Fibroblast of mammary gland (primary cell): Measurements from ENCODE around the gene OMP.

Experiments
- DNase-seq: peaks from one replicate; pipeline ENCODE4 v3.0.0-alpha.2; 2010; ENCODE audit warnings: low read depth
- H3K4me3 ChIP-seq: 2 replicates; pipeline ENCODE4 v1.5.1; 2011; ENCODE audit warnings: low read depth, mild to moderate bottlenecking, low read length, moderate library complexity; ENCODE audit not compliant: control insufficient read depth
- CTCF ChIP-seq: conservative IDR thresholded peaks from 2 replicates; pipeline ENCODE4 v1.5.1; 2011; ENCODE audit warnings: low read depth, low read length, inconsistent platforms; ENCODE audit not compliant: control insufficient read depth, insufficient read depth

The OMP gene

DNA sequence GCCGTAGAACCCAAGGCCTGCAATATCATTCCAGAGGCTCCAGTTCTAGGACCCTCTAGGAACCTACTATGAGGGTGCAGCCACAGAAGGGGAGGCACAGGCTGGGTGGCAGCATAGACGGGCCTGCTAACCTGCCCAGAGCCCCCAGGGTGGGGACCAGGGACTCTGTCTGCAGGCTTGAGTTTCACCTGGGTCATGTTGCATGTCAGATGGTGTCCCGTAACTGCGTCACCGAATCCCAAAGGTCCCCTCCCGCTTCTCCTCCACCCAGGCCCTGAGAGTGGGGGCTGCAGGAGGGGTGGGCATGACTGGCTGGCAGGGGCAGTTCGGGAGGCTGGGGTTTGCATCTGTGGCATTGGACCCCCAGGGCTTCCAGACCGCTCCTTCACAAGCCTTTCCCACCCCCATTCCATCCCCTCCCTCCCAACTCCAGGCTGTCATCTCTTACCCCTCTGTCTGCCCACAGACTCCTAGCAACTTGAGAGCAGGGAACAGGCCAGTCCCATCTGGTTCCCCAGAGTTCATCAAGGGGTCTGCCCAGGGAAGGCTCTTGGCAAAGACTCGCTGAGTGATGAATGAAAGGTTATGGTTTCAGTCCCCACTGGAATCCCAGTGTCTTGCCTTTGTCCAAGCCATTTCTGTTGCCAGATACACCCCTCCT is 41.7 kb downstream of the OMP start:
- no peak for TF ChIP-seq CTCF
- DNase-seq = no peak
- no peak overlapping the region for H3K4me3 ChIP-seq

DNA sequence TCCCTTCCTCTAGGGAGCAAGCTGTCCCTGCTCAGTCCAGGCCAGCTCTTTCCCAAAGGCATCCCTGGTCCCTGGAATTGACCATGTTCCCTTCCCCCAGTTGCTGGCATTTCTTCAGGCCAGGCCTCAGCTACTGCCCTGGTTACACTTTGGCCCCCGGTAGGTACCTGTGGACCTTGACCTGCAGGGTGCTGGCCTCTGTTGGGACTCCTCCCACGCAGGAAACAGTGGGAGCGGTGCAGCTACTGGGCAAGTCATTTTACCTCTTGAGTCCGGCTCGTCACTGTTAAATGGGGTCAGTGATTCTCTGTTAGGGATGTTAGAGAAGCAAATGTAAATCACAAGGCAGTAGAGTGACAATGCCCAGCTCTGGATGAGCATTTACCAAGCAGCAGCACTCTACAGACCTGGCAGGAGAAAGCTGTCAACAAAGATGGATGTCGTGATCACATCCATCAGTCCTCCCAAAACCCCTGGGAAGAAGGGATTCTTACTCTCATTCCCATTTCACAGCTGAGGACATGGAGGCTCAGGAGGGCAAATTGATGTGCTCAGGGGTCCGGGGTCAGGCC is 42.3 kb downstream of the OMP start:
- no peak overlapping the region for H3K4me3 ChIP-seq
- no peak for TF ChIP-seq CTCF
- no peak for DNase-seq

DNA sequence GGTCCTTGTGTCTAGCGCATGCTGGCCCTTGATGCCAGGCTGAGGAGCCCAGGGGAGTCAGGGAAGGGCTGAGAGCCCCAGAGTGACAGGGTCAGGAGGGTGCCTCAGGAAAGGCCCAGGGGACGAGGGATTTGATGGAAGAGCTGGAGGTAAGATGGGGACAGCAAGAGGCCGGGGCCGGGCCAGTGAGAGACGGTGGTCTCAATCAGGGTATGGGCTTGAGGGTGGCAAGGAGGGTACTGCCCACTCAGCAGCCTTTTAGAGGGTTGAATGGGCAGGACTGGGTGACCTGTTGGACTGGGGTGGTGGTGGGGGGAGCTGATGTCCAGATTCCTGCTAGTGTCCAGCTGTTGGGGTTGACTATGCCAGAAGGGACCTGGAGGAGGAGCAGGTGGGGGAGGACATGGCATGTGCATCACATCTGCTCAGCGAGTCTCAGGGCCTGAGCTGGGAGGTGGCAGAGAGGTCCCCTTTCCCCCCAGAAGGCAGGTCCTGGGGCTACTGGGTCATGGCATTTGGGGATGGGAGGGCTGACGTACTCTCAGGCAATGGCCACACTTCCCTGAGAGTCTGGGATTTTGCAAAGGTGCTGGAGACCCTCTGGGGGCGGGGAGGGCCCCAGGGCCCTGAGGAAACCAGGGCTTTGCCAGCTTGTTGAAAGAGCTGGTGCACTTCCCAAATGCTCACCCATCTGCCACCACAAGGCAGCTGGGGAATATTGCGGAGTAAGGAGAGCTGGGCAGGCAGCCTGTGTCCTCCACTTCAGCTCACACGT is 43.8 kb downstream of the OMP start:
- H3K4me3 ChIP-seq = no peak overlapping the region
- TF ChIP-seq CTCF = no peak
- no peak for DNase-seq

DNA sequence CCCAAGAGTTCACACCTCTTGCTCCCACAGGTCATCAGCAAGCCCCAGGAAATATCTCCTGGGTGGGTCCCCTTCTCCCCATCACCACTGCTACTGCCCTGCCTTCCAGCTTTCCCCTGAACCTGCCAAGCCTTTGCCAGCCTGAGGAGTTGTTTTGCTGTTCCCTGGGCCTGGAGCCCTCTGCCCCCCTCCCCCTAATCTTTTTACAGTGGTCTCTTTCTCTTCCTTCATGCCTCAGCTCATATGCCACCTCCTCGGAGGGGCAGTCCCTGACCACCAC is 44.3 kb downstream of the OMP start:
- no peak for DNase-seq
- no peak for TF ChIP-seq CTCF
- H3K4me3 ChIP-seq = no peak overlapping the region

DNA sequence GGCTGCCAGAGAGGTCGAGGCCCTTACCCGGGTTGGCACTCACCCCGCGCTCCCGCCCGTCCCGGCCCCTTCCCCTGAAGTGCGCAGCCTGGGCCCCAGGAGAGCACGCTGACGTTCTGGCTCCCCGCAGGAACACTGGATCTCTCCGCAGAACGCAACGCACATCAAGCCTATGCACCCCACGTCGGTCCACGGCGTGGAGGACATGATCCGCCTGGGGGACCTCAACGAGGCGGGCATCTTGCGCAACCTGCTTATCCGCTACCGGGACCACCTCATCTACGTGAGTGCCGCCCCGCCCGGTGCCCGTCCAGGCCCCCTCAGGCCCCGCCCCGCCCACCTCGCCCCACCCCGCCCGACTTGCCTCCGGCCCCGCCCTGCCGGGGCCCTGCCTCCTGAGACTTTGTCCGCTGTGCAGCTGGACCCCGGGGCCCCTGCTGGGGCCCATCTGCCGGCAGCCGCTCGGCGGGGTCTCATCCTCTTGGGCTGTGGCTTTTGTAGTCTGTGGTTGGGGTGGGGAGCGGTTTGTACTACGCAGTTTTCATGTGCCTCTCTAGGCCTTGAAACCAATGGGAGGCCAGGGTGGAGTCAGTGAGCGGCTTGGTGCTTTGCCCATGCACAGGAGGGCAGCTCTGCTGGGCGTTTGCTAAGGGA is 45.2 kb downstream of the OMP start:
- no peak for TF ChIP-seq CTCF
- no peak for DNase-seq
- no peak overlapping the region for H3K4me3 ChIP-seq

DNA sequence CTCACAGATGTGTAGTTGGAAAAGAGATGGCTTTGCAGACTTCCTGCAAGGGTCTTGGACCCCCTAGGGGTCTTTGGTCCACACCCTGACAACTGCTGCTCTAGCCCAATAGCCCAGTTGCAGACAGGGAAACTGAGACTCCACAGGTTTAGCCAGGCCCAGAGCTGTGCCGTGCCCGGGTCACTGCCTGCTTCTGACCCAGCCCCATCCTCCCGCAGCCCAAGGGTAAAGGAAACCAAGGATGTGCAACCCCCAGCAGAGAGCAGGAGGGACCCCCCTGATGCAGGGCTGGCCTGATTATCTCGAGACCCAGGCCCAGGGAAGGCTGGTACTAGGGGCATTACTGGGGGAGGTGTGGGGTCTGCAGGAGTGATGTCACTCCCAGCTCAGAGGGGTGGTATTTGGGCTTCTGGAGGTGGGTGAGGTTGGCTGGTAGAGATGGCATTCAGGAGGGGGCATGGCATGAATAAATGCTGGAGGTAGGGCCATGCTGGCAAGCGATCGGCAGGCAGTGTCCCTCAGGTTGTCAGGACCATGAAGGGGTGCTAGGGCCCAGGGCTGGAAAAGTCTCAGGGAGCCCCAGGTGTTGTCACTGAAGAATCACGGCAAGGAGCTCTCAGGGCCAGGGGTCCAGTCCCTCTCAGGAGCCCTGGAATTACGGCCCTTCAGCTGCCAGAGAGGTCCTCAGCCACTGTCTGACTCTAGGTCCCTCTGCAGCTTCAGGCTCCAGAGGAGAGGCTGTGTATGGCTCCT is 46.5 kb downstream of the OMP start:
- no peak for TF ChIP-seq CTCF
- no peak overlapping the region for H3K4me3 ChIP-seq
- DNase-seq = no peak
